ENCODE results near the gene ELP2.
"Not testable (repeated sequence)": the region's sequence is repeated elsewhere in the genome, so short reads cannot be mapped to it uniquely, and the experiment has no call there.

ELP2 gene

DNA sequence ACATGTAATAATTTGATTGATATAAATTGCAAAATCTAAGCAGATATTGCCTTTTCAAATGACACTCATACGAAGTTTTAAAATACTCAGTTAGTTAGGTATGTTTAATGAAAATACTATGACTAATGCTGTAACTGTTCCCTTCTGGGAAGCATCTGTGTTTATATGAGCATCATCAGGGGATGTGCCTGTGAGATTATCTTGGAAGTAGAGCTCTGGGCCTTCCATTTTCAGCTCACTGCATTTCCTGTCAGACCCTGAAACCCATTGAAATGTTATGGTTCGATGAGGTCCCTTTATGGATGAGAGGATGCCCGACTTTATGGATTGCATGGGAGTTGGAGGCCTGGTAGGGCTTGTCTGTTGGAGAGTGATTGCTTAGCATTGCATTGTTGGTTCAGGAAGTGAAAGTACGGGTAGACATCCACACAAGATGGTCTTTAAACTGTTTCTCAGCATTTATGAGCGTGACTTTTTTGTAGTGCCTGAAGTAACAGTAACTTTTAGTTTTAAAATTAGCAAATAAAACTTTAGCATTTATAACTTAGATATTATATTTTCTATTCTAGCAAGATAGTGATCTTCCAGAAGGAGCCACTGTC, 28.7 kb downstream of the ELP2 start:
- peak; percentile 25 for DNase-seq (ENCODE audit: low read depth, low spot score)

DNA sequence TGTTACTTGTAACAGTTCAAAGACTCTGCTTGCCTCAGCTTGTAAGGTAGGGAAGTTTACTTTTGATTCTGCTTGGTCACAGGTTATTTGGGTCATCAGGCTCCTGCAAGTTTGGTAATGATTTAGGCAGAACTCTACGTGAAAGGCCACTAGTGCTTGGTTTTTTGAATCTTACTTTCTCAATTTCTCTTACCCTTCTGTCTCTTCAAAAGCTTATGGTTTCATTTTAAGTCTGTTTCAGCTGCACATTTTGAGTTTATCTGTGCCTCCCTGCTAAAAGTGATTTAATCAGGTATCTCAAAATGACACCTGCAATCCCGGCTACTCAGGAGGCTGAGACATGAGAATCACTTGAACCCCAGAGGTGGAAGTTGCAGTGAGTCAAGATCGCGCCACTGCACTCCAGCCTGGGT, 31.3 kb downstream of the ELP2 start:
- no peak for DNase-seq (ENCODE audit: low read depth, low spot score)

DNA sequence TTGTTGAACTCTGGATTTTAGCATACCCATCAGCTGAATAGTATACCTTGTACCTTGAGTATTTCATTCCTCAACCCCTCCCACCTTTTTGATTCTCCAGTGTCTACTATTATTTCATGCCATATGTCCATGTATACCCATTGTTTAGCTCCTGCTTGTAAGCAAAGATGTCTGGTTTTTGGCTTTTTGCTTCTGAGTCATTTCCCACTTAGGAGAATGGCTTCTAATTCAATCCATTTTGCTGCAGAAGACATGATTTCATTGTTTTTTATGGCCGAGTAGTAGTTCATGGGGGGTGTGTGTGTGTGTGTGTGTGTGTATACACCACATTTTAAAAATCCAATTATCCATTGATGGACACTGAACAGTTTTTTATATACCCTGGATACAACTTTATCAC, 33.3 kb downstream of the ELP2 start:
- no peak for DNase-seq (ENCODE audit: low read depth, low spot score)

- no peak for DNase-seq (ENCODE audit: low read depth, low spot score)
These were observed 38.1 kb downstream of the ELP2 start for GRCh38 chr18:36167692-36168218.

GRCh38 chr18:36168296-36168695, 38.6 kb downstream of the ELP2 start:
- DNase-seq (ENCODE audit: low read depth, low spot score) = not testable (repeated sequence)

- no peak for DNase-seq (ENCODE audit: low read depth, low spot score)
These were observed 40.2 kb downstream of the ELP2 start for GRCh38 chr18:36169938-36170337.

- DNase-seq (ENCODE audit: low read depth, low spot score) = no peak
These were observed 45.8 kb downstream of the ELP2 start for GRCh38 chr18:36175481-36175880.

- DNase-seq (ENCODE audit: low read depth, low spot score) = no peak
These were observed 46.5 kb downstream of the ELP2 start for GRCh38 chr18:36176177-36176584.

DNA sequence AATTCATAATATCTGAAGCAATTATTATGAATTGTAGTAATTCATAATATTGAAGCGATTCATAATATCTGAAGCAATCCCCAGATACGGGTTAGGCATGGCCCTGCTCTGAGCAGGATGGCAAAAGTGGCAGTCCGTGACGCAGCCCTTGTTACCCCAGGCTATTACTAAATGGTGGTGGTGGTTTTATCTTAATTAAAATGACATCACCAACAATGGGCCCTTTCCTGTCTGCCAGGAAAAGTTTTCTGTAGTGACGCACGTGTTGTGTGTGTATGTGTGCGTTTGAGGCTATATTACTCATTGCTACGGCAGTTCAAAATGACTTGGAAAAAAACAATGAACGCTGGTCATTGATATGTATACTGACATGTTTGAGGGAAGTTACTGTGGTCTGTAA, 47.0 kb downstream of the ELP2 start:
- DNase-seq (ENCODE audit: low read depth, low spot score) = no peak

DNA sequence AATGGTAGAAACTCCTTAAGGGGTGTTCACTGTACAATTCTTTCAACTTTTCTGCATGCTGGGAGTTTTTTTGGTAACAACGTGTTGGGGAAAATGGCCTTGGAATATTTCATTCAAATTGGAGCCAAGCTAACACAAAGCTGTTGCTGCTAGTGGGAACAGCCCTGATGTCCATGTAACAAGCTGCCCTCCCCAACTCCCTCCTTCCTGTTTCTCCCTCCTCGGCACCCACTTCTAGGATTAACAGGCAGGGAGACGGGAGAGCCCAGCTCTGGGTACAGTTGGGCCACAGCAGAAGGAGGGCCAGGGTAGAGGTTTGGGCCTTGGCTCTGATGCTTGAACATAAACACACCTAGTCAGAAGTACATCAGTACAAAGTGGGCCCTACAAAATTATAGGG, 48.2 kb downstream of the ELP2 start:
- no peak for DNase-seq (ENCODE audit: low read depth, low spot score)

DNA sequence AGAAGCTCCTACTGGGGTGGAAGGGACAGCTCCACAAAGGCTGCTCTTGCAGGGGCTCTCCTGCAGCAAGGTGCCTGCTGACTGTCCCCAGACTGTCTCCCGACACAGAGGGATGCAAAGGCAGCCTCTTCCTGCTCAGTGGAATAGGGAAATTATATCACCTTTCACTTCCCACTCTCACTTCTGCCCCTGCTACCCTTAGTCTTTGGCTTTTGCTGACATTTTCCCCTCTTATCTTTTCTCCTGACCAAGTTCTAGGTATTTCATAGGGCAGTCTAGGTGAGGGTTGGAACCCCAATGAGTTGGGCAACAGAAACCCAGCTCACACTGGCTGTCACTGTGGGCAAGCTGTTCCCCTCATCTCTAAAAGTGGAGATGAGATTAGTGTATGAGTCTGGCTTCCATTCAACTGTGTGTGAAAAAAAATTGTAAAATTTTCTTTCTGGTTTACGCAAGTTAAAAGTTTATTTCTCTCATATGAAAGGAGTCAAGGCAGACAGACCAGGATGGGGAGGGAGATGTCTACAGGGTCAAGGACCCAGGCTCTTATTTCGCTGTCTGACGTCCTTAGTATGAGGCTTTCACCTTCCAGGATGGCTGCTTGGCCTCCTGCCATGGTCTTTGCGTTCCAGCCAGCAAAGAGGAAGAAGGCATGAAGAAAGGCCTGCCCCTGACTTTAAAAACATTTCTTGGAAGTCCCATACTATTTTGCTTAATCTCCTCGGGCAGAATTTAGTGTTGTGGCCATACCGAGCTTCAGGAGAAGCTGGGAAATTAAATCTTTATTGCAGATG, 50.1 kb downstream of the ELP2 start:
- DNase-seq (ENCODE audit: low read depth, low spot score) = peak; percentile 72

GRCh38 chr18:36181441-36181840, 51.7 kb downstream of the ELP2 start:
- DNase-seq (ENCODE audit: low read depth, low spot score) = no peak

GRCh38 chr18:36181898-36182506, 52.3 kb downstream of the ELP2 start:
- DNase-seq (ENCODE audit: low read depth, low spot score) = no peak

- no peak for DNase-seq (ENCODE audit: low read depth, low spot score)
These were observed 53.3 kb downstream of the ELP2 start for GRCh38 chr18:36183033-36183432.

DNA sequence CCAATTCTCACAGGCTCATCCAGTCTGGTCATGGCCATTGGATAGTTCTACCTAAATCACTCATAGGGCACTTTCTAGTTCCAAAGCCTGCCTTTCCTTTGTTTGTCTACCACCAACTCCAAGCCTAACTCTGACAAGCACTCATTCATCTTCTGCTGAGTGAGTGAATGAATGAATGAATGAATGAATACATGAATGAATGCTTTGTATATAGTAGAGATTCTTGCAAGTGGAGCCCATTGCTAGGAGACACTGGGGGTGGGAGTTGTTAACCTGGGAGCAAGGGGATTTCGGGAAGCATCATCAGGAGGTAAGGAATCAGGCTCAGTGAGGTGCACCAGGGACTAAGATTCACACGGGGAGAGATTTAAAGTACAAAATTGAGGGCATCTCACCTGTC, 54.3 kb downstream of the ELP2 start:
- DNase-seq (ENCODE audit: low read depth, low spot score) = no peak

GRCh38 chr18:36185157-36185556, 55.5 kb downstream of the ELP2 start:
- no peak for DNase-seq (ENCODE audit: low read depth, low spot score)

DNA sequence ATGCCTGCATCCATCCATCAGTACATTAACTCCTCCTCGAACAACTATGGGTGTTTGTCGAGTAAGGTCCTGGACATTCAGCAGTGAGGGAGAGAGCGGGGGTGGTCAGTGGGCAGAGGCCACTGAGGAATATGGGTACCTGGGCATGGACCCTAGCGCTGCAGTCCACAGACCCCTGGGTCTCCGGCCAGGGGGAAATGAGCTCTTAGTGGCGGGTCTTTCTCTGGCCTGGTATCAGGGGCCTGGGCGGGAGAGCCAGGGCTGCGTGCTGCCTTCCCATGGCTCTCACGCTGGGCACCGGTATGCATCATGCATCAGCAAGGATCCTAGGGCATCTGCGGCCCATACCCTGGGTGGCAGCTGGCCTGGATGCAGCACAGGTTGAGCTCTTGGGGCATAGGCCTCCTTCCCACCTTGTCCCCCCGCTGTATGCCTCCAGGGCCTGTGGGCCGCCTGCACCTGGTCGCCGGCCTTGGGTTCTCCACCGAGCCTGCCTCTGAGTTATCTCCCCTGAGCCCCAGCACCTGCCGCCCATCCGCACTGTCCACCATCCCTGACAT, 56.3 kb downstream of the ELP2 start:
- no peak for DNase-seq (ENCODE audit: low read depth, low spot score)

GRCh38 chr18:36186461-36187192, 56.9 kb downstream of the ELP2 start:
- no peak for DNase-seq (ENCODE audit: low read depth, low spot score)

GRCh38 chr18:36187193-36187825, 57.6 kb downstream of the ELP2 start, which contains the start of gene MOCOS:
MOCOS (plus strand) TSS chr18:36187497; CDS start chr18:36187540, 43 bp downstream.
- no peak for DNase-seq (ENCODE audit: low read depth, low spot score)

DNA sequence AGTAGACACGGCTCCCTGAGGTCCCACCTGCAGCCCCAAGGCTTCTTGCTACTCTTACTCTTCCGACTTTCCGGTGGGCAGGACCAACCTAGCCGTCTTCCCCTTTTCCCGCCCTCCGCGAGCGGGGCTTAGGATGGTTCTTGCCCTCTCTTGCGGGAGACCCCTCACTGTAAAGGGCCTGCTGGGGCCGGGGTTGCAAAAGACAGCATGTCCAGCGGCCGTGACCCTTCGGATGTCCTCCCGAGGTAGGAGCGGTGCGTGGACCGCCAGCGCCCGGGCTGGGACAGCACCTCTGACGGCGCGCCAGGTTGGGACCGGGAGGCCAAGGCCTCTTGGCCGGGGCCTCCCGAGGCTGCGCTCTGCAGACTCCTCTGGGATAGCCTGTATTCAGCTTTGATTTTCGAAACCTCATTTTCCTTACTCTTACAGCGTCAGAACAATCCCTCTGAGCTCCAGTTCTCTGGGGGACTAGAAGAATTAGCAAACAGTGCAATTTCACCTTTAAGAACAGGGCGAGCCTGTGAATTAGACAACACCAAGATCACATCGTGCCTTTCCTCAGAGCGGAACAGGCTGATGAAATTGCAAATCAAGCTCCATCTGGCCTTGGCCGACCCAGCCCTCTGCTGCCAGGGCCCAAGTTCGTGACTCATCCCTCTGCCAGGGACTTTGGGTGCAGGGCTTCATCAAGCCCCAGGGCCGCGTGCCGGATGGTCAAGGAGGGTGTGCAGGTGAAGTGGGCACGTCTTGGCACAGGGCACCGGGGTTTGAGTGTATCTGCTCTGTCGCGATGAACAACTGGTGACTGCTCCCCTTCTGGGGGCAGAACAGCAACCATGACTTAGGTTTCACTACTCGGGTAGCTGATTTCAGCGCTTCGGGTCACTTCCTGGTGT, 58.4 kb downstream of the ELP2 start:
- DNase-seq (ENCODE audit: low read depth, low spot score) = no peak

Data from brain pericyte (primary cell).